Right cardiac atrium (tissue), 5 donors: ENCODE measurements around the gene ZFYVE19. TPM values are rescaled to one million over a fixed set of nuclear protein-coding genes. Genes with fewer than 3 reads are reported as not detected.

Experiments
- ATAC-seq, 2 donors: fragments of 200-7000 bp; cut with Tn5 transposase; one replicate each; pipeline versions ENCODE4 v1.8.0 to v1.9.1; 2020; ENCODE audit warnings: moderate library complexity in 2 of 2, mild to moderate bottlenecking in 1 of 2
- DNase-seq, 3 donors: peaks; one replicate each; pipeline ENCODE4 v3.0.0-alpha.2; 2020
- H3K27ac ChIP-seq: one replicate; pipeline ENCODE4 v1.5.1; 2013; ENCODE audit warnings: mild to moderate bottlenecking, low read length, control low read depth, moderate library complexity
- H3K27me3 ChIP-seq: one replicate; pipeline ENCODE4 v1.6.1; 2013; ENCODE audit not compliant: control insufficient read depth, insufficient read depth
- H3K4me1 ChIP-seq: one replicate; pipeline ENCODE4 v1.6.1; 2013; ENCODE audit warnings: low read length; ENCODE audit not compliant: control insufficient read depth, insufficient read depth
- H3K4me3 ChIP-seq: one replicate; pipeline ENCODE4 v1.5.1; 2013; ENCODE audit warnings: low read length, control low read depth
- H3K9me3 ChIP-seq: one replicate; pipeline ENCODE4 v1.6.1; 2013; ENCODE audit warnings: low read length; ENCODE audit not compliant: control insufficient read depth
- WGBS: extraction: QIAGEN DNeasy Blood & Tissue Kit; methylation state at CpG from one replicate; pipeline ENCODE4 v1.1.7; 2013; 5-methylcytosine and 5-hydroxymethylcytosine counted together
- intact Hi-C, 4 donors: fragments of 100-400 bp; cut with DNase I; formaldehyde crosslinking; loops; one replicate each; pipeline versions ENCODE4 v1.11.0 to v1.14.0; 2022 to 2023
- polyA plus RNA-seq: library from polyadenylated mRNA; stranded (reverse); fragments of 200-250 nt; gene quantifications from one replicate; pipeline ENCODE4 v1.2.3, GENCODE V29; 2013
- total RNA-seq, 4 donors: library from RNA; stranded (reverse); fragmentation: NEBNext Ultra II Directional; extraction: Animal tissue kit (Norgen Biotek cat#: 25700); gene quantifications; one replicate each; pipeline ENCODE4 v1.2.1, GENCODE V29; 2021
- donor health status: healthy with polysubstance abuse.
- donor health status: DM: no; HTN: yes; CAD: no.
- donor health status: DM: no; HTN: no; CAD: no.
- donor health status: DM: no; HTN: yes; CAD: no; lungs with severe emphysema.
- donor health status: DM: yes; HTN: yes; CAD: no.

ZFYVE19 gene
- total and polyA plus RNA-seq, 5 donors: 14.4 to 25.7 (median 18.3) TPM

- no peak for DNase-seq
- Histone ChIP-seq H3K9me3 (no peaks in the 10 kb centered on the region), H3K4me3 (no peak overlapping the region), H3K27ac (no peak overlapping the region), H3K27me3 (no peaks in the 10 kb centered on the region), H3K4me1 (no peaks in the 10 kb centered on the region)
- ATAC-seq: no peak
- WGBS: 91% methylated on average over 5 of the region's 5 CpGs
- intact Hi-C loops: no loop called here
Measured at GRCh38 chr15:40796512-40796911, 10.4 kb upstream of the ZFYVE19 start.

GRCh38 chr15:40799523-40799922, 7.4 kb upstream of the ZFYVE19 start:
- 91% methylated on average over 3 of the region's 3 CpGs for WGBS
- H3K4me3 ChIP-seq: no peak overlapping the region
- ATAC-seq (no peak), DNase-seq (no peak)
- intact Hi-C loops: no loop called here
- H3K27ac ChIP-seq: no peak overlapping the region
- no peaks in the 10 kb centered on the region for H3K9me3 ChIP-seq
- H3K4me1 ChIP-seq: peaks cover 2% of the 10 kb centered on the region
- no peaks in the 10 kb centered on the region for H3K27me3 ChIP-seq

DNA sequence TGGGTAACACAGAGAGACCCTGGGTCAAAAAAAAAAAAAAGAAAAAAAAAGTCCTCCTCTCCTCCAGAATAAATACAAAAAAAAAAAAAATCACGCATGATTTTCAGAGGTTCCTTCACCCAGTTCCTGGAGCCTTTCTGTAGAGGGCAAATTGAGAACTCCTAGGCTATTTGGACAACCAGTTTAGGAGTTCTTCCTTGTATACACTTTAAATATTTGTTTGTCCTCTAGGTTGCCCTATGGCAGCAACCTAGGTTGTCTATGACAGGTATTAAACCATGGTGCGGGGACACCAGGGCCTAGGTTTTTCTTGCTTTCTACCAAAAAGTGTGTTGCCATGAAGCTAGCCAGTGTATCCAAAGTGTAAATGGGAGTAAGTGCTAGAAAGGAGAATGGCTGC, 3.8 kb upstream of the ZFYVE19 start:
- H3K9me3 ChIP-seq: no peaks in the 10 kb centered on the region
- no peak for DNase-seq
- 98% methylated on average over 2 of the region's 2 CpGs for WGBS
- intact Hi-C loops: no loop called here
- H3K4me1 ChIP-seq: peaks cover 5% of the 10 kb centered on the region
- no peak for ATAC-seq
- H3K27me3 ChIP-seq: no peaks in the 10 kb centered on the region
- H3K4me3 ChIP-seq: no peak overlapping the region
- H3K27ac ChIP-seq: no peak overlapping the region

GRCh38 chr15:40803688-40804087, 3.2 kb upstream of the ZFYVE19 start:
- intact Hi-C loops: no loop called here
- ATAC-seq (no peak), DNase-seq (no peak)
- WGBS: 79% methylated on average over 1 of the region's 1 CpG
- Histone ChIP-seq H3K27ac (no peak overlapping the region), H3K27me3 (no peaks in the 10 kb centered on the region), H3K9me3 (no peaks in the 10 kb centered on the region), H3K4me3 (no peak overlapping the region), H3K4me1 (peaks cover 5% of the 10 kb centered on the region)

DNA sequence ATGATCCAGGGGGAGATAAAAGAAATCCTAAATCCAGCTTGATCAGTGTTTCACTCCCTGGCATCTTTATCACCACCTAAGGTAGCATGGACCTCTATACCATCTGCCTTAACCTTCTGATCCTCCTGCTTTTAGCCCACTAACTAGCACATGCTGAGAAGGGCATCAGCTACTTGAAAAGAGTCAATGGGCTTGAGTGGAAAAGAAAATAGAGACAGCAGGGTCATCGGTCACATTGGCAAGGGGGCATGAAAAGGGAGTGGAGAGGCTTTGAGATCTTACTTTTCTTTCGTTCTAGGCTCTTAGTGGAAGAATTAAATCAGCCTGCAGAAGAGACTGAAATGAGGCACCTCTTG, 239 bp upstream of the ZFYVE19 start:
- intact Hi-C loops: no loop called here
- H3K27ac ChIP-seq: peak overlapping the region; percentile 69
- H3K27me3 ChIP-seq: no peaks in the 10 kb centered on the region
- peak overlapping the region; percentile 57 for H3K4me3 ChIP-seq
- no peak for ATAC-seq
- no peaks in the 10 kb centered on the region for H3K9me3 ChIP-seq
- 2% methylated on average over 2 of the region's 2 CpGs for WGBS
- peaks cover 5% of the 10 kb centered on the region for H3K4me1 ChIP-seq
- DNase-seq: no peak

DNA sequence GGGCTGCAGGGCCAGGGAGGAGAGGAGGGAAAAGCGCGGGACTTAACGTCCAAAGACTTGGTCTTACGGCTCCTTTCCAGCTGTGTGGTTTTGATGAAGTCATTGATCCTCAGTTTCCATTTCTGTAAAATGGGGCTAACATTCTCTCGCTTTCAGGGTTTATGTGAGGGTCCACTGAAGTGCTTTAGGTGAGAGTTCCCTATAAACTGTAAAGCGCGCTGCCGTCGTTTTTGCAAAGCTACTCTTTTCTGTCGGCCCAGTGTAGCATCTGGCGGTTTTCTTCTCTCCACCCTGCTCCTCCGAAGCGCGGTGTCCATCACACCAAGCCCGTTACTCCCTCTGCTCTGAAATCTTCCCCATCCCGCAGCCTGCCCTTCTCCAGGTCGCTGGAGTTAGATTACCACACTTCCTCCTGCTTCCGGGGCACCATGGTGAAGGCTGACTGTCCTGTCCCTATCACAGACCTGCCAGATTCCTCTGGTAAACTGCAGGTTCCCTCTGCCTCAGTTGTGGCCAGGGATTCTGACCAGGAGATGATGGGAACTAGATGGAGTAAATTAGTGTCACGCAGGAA, 1.1 kb downstream of the ZFYVE19 start:
- intact Hi-C loops: no loop called here
- DNase-seq (peak in 1 of 3 donors; percentile 22), ATAC-seq (no peak)
- Histone ChIP-seq H3K4me3 (peak overlapping the region; percentile 51), H3K9me3 (no peaks in the 10 kb centered on the region), H3K27ac (peak overlapping the region; percentile 8), H3K27me3 (no peaks in the 10 kb centered on the region), H3K4me1 (peaks cover 3% of the 10 kb centered on the region)
- 55% methylated on average over 19 of the region's 19 CpGs for WGBS

- DNase-seq (peak in 1 of 3 donors; percentile 57), ATAC-seq (no peak)
- 67% methylated on average over 8 of the region's 8 CpGs for WGBS
- Histone ChIP-seq H3K27me3 (no peaks in the 10 kb centered on the region), H3K27ac (no peak overlapping the region), H3K9me3 (no peaks in the 10 kb centered on the region), H3K4me3 (no peak overlapping the region), H3K4me1 (peaks cover 3% of the 10 kb centered on the region)
- intact Hi-C loops: no loop called here
Measured at GRCh38 chr15:40808861-40809450, 2.1 kb downstream of the ZFYVE19 start.

- no peaks in the 10 kb centered on the region for H3K27me3 ChIP-seq
- intact Hi-C loops: no loop called here
- no peak overlapping the region for H3K4me3 ChIP-seq
- H3K4me1 ChIP-seq: peaks cover 4% of the 10 kb centered on the region
- H3K9me3 ChIP-seq: no peaks in the 10 kb centered on the region
- WGBS: 92% methylated on average over 12 of the region's 12 CpGs
- DNase-seq (no peak), ATAC-seq (no peak)
- H3K27ac ChIP-seq: no peak overlapping the region
Measured at GRCh38 chr15:40812721-40813425, 6.0 kb downstream of the ZFYVE19 start.

GRCh38 chr15:40815042-40815698, 8.3 kb downstream of the ZFYVE19 start:
- H3K27me3 ChIP-seq: no peaks in the 10 kb centered on the region
- no peaks in the 10 kb centered on the region for H3K9me3 ChIP-seq
- H3K27ac ChIP-seq: no peak overlapping the region
- 69% methylated on average over 4 of the region's 4 CpGs for WGBS
- ATAC-seq: peak; percentile 41 to 59
- H3K4me3 ChIP-seq: no peak overlapping the region
- H3K4me1 ChIP-seq: peaks cover 4% of the 10 kb centered on the region
- DNase-seq: peak; percentile 38 to 71 (median 55)
- intact Hi-C loops: no loop called here

DNA sequence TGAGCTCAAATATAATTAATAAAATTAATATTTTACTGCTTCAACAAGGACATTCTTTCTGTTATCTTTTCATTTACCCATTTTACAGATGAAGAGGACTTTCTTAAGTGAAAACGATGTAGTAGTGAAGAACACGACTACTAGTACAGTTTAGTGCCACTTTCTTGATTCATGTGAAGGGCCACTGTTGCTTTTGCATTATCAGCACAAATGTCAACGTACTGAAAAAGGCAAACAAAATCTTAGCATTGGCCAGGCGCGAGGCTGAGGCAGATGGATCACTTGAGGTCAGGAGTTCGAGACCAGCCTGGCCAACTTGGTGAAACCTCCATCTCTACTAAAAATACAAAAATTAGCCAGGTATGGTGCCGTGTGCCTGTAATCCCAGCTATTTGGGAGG, 12.2 kb downstream of the ZFYVE19 start:
- no peak overlapping the region for H3K27ac ChIP-seq
- H3K9me3 ChIP-seq: no peaks in the 10 kb centered on the region
- H3K4me1 ChIP-seq: peaks cover 4% of the 10 kb centered on the region
- DNase-seq (no peak), ATAC-seq (no peak)
- intact Hi-C loops: no loop called here
- H3K27me3 ChIP-seq: no peaks in the 10 kb centered on the region
- H3K4me3 ChIP-seq: no peak overlapping the region
- WGBS: 75% methylated on average over 7 of the region's 7 CpGs

GRCh38 chr15:40821195-40821594, 14.3 kb downstream of the ZFYVE19 start:
- 90% methylated on average over 2 of the region's 2 CpGs for WGBS
- no peaks in the 10 kb centered on the region for H3K27me3 ChIP-seq
- DNase-seq (no peak), ATAC-seq (no peak)
- H3K27ac ChIP-seq: no peak overlapping the region
- H3K9me3 ChIP-seq: no peaks in the 10 kb centered on the region
- intact Hi-C loops: no loop called here
- H3K4me3 ChIP-seq: no peak overlapping the region
- no peaks in the 10 kb centered on the region for H3K4me1 ChIP-seq
